K562 (cell line): ENCODE measurements around the gene AKNA. TPM values are rescaled to one million over a fixed set of nuclear protein-coding genes. Genes with fewer than 3 reads are reported as not detected.

Source experiments
- ATAC-seq: fragments of 200-7000 bp; cut with Tn5 transposase; 3 replicates; pipeline ENCODE4 v1.9.1; 2020; ENCODE audit warnings: moderate library complexity
- BruUV-seq: library from RNA; stranded (reverse); fragments of 400-500 nt; replicated peaks from 2 replicates; lab custom pipeline; 2021; lab: Mats Ljungman, UMichigan
- CTCF ChIA-PET: fragments of 300-600 bp; formaldehyde crosslinking; extraction: SDS; loops from one replicate; lab custom pipeline; 2021; ENCODE audit warnings: low intra/inter-chr PET ratio; lab: Yijun Ruan, JAX
- POLR2A ChIA-PET: fragments of 300-600, 350-650 bp; sonication (Branson Sonifier 250); formaldehyde crosslinking; extraction: SDS; loops from one replicate; lab custom pipeline; 2021; ENCODE audit warnings: antibody characterized with exemption, inconsistent platforms; lab: Yijun Ruan, JAX
- DNase-seq, 4 experiments: peaks; one replicate each; pipeline versions ENCODE4 v3.0.0 to v3.0.0-alpha.2; 2011 to 2018; ENCODE audit warnings: low spot score in 3 of 4, mixed read lengths in 3 of 4; ENCODE audit errors: extremely low read depth in 1 of 4
- FAIRE-seq: peaks from 2 replicates; lab custom pipeline; 2011; peaks lifted over from hg19 to GRCh38; lab: Jason Lieb, UNC
- H2AFZ ChIP-seq: 2 replicates; pipeline ENCODE4 v1.6.0; 2011; ENCODE audit warnings: low read depth, low read length, control low read depth, inconsistent platforms
- H3K27ac ChIP-seq: fragments of 200-600 bp; 3 replicates; pipeline ENCODE4 v1.8.0; 2011; ENCODE audit warnings: low read depth, mild to moderate bottlenecking, control low read depth, inconsistent platforms, low read length, moderate library complexity, mixed read lengths; ENCODE audit errors: extremely low read depth
- H3K27me3 ChIP-seq, 2 experiments: fragments of 300-600 bp in 1 of 2; 2 replicates in 1 of 2; 3 replicates in 1 of 2; pipeline versions ENCODE4 v1.6.0 to v1.8.0; 2011; ENCODE audit warnings: inconsistent platforms in 2 of 2, low read length in 2 of 2, mild to moderate bottlenecking in 1 of 2, mixed read lengths in 1 of 2, moderate library complexity in 1 of 2; ENCODE audit not compliant: control insufficient read depth in 2 of 2, insufficient read depth in 2 of 2
- H3K36me3 ChIP-seq: fragments of 300-600 bp; 3 replicates; pipeline ENCODE4 v1.8.0; 2011; ENCODE audit warnings: mild to moderate bottlenecking, low read length, inconsistent platforms; ENCODE audit not compliant: control insufficient read depth, insufficient read depth
- H3K4me1 ChIP-seq, 2 experiments: fragments of 200-600 bp in 1 of 2; replicated peaks in 1 of 2; 2 replicates in 1 of 2; 3 replicates in 1 of 2; pipeline versions ENCODE4 v1.5.1 to v1.8.0; 2011; ENCODE audit warnings: inconsistent platforms in 2 of 2, low read length in 2 of 2, mild to moderate bottlenecking in 1 of 2, mixed read lengths in 1 of 2, moderate library complexity in 1 of 2; ENCODE audit not compliant: control insufficient read depth in 2 of 2, insufficient read depth in 2 of 2
- H3K4me2 ChIP-seq: 2 replicates; pipeline ENCODE4 v1.6.1; 2011; ENCODE audit warnings: low read length, control low read depth, inconsistent platforms, mixed read lengths; ENCODE audit not compliant: insufficient read depth
- H3K4me3 ChIP-seq: fragments of 200-600 bp; sonication (generic), shearing (Covaris generic); 2 replicates; pipeline ENCODE4 v1.5.1; 2016; ENCODE audit warnings: control low read depth, inconsistent platforms
- H3K79me2 ChIP-seq: fragments of 200-600 bp; 3 replicates; pipeline ENCODE4 v1.8.0; 2011; ENCODE audit warnings: low read length, inconsistent platforms; ENCODE audit not compliant: control insufficient read depth, insufficient read depth
- H3K9ac ChIP-seq, 2 experiments: 2 replicates each; pipeline versions ENCODE4 v1.6.0 to v1.6.1; 2011; ENCODE audit warnings: low read depth in 2 of 2, low read length in 2 of 2, control low read depth in 1 of 2, inconsistent platforms in 1 of 2, mild to moderate bottlenecking in 1 of 2, mixed read lengths in 1 of 2; ENCODE audit not compliant: insufficient read depth in 1 of 2
- H3K9me1 ChIP-seq: one replicate; pipeline ENCODE4 v1.6.0; 2011; ENCODE audit warnings: inconsistent platforms, mild to moderate bottlenecking, low read length, moderate library complexity; ENCODE audit not compliant: control insufficient read depth, insufficient read depth
- H3K9me3 ChIP-seq: replicated peaks from 2 replicates; pipeline ENCODE4 v1.5.1; 2011; ENCODE audit warnings: low read depth, low read length, inconsistent platforms; ENCODE audit not compliant: control insufficient read depth, insufficient read depth
- H4K20me1 ChIP-seq: replicated peaks from 2 replicates; pipeline ENCODE4 v1.6.1; 2011; ENCODE audit warnings: low read length, inconsistent platforms, mixed read lengths; ENCODE audit not compliant: control insufficient read depth, insufficient read depth
- MCM3 ChIP-seq: fragments of 450-650 bp; IDR thresholded peaks from 2 replicates; pipeline ENCODE4 v1.6.1; 2016
- RBFOX2 ChIP-seq: fragments of 200-400 bp; formaldehyde crosslinking; IDR thresholded peaks from 2 replicates; pipeline ENCODE4 v1.6.1; 2017; ENCODE audit warnings: low read depth, mild to moderate bottlenecking, low read length, moderate library complexity
- RBM22 ChIP-seq: fragments of 200-400 bp; formaldehyde crosslinking; IDR thresholded peaks from 2 replicates; pipeline ENCODE4 v1.6.1; 2018; ENCODE audit warnings: low read length, low read depth; ENCODE audit not compliant: poor library complexity, severe bottlenecking
- WGBS: fragments of 100-300 bp; shearing (Covaris generic); methylation state at CpG from one replicate; pipeline ENCODE4 v1.1.6; 2016; ENCODE audit warnings: low coverage, mixed read lengths; ENCODE audit not compliant: insufficient coverage; ENCODE audit errors: missing lambda C conversion rate; 5-methylcytosine and 5-hydroxymethylcytosine counted together
- in situ Hi-C: fragments of 300-500 bp; cut with MboI; formaldehyde crosslinking; loops from 4 replicates; pipeline ENCODE4 v1.15.0; 2018; ENCODE audit warnings: inconsistent platforms, mixed read lengths
- intact Hi-C: fragments of 100-400 bp; cut with micrococcal nuclease; formaldehyde crosslinking; loops from 2 replicates; pipeline ENCODE4 v1.14.2; 2022
- polyA plus RNA-seq, 8 experiments: library from polyadenylated mRNA; depleted of rRNA in 4 of 8; stranded (reverse) in 5 of 8; unstranded in 3 of 8; fragments of >200 nt; fragmentation: Nextera tagmentation in 2 of 8; fragmentation: Illumina TruSeq in 1 of 8; extraction: Ambion mirVana in 2 of 8; extraction: Trizol in 1 of 8; gene quantifications; 2 replicates each; pipeline versions ENCODE4 v1.2.1 to v1.2.3, GENCODE V29; 2011 to 2014; ENCODE audit warnings: inconsistent platforms in 1 of 8, missing spikeins in 1 of 8
- total RNA-seq, 7 experiments: library from RNA; depleted of rRNA in 6 of 7; stranded (reverse); fragments of >200 nt in 6 of 7; fragmentation: Illumina TruSeq in 2 of 7; extraction: Trizol in 2 of 7; gene quantifications; 2 replicates each; pipeline versions ENCODE4 v1.2.1 to v1.2.3, GENCODE V29; 2011 to 2021; ENCODE audit warnings: low replicate concordance in 1 of 7

The AKNA gene
- total and polyA plus RNA-seq, 9 of the 15 experiments (the other 6 are each of a cell fraction or from before 2014, with no cell fraction given), result 0.29 to 20.5 (median 3.9) TPM

DNA sequence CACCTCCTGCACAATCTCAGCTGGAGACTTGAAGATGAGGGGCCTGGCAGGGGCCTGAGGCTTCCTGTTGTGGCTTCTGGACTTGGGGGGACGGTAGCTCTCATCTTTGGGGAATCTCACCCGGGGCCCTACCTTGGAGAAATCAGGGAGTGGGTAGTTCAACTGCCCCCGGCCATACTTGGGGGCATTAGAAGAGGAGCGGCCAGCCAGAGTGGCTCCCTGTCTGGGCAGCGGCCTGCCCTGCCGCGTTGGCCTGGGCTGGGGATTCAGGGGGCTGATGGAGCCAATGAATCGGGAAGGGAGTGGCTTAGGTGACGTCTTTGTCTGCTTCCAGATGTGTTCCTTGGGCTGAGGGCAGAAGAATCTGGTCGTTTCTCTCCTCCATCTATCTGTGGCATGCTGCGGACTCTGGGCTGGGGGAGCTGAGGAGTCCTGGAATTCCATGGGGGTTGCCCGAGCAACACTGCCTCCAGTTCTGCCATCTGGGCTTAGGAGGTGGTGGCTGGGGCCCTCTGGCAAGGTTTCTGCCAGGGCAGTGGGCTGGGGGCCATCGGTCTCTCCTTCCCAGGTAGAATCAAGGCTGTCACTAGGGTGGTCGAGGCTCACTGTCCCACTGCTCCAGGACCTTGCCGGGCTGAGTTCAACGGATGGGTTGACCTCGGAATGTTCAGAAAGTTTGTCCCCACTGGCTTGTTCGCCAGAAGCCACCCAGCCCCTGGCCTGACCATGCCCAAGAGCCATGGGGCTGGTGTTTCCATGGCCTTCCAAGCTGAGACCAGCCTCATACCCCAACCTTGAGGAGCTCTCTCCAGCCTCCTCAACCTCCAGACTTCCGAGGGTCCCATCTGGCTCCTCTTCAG, 11.0 kb downstream of the AKNA start:
- CTCF ChIA-PET, result no interaction called here

More for the DNA sequence above, 11.0 kb downstream of the AKNA start:
- peak overlapping the region in 1 of 2 experiments; percentile 43; a peak in 1 of 4 replicates for H3K9ac ChIP-seq
- ATAC-seq (no peak), DNase-seq (no peak), FAIRE-seq (no peak)
- no peak overlapping the region for H3K27ac ChIP-seq
- no peaks in the 10 kb centered on the region for H3K9me1 ChIP-seq
- no peaks in the 10 kb centered on the region for H3K79me2 ChIP-seq
- in situ Hi-C loops, result no loop called here
- H3K27me3 ChIP-seq, result no peaks in the 10 kb centered on the region
- POLR2A ChIA-PET, result interaction anchor here (1.1 to 1.9 kb wide), 6 partner anchors 9 to 19 kb away, joined by 3 to 9 read pairs (median 4); partner anchors contain the start of gene AKNA
- H3K4me2 ChIP-seq, result no peak overlapping the region
- BruUV-seq, result TSS peak; percentile 12
- no peaks in the 10 kb centered on the region; the same call in 1 of the 2 replicates for H4K20me1 ChIP-seq
- peak; percentile 37 for TF ChIP-seq RBM22
- no peak for TF ChIP-seq MCM3
- peak; percentile 25; the same call in 1 of the 2 replicates for TF ChIP-seq RBFOX2
- no peak overlapping the region for H2AFZ ChIP-seq
- 76% methylated on average over 18 of the region's 19 CpGs for WGBS
- no peak overlapping the region for H3K4me3 ChIP-seq
- peaks cover 4% of the 10 kb centered on the region; the same call in 1 of the 3 replicates for H3K36me3 ChIP-seq
- intact Hi-C loops, result no loop called here
- H3K9me3 ChIP-seq, result no peaks in the 10 kb centered on the region
- H3K4me1 ChIP-seq, result peaks cover 0 to 11% of the 10 kb centered on the region in 2 experiments; a peak in 2 of 5 replicates
